ENCODE measurements around the gene TICAM1.

GRCh38 chr19:4816202-4816949 lies 15.1 kb downstream of the TICAM1 start:
- TF ChIP-seq, protein P1, sequence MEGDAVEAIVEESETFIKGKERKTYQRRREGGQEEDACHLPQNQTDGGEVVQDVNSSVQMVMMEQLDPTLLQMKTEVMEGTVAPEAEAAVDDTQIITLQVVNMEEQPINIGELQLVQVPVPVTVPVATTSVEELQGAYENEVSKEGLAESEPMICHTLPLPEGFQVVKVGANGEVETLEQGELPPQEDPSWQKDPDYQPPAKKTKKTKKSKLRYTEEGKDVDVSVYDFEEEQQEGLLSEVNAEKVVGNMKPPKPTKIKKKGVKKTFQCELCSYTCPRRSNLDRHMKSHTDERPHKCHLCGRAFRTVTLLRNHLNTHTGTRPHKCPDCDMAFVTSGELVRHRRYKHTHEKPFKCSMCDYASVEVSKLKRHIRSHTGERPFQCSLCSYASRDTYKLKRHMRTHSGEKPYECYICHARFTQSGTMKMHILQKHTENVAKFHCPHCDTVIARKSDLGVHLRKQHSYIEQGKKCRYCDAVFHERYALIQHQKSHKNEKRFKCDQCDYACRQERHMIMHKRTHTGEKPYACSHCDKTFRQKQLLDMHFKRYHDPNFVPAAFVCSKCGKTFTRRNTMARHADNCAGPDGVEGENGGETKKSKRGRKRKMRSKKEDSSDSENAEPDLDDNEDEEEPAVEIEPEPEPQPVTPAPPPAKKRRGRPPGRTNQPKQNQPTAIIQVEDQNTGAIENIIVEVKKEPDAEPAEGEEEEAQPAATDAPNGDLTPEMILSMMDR (IDR thresholded peaks at IDR 0.05): no peak
- TF ChIP-seq POLR2A (IDR thresholded peaks at IDR 0.05): no peak

Data from heart left ventricle (tissue), 13 donors.